PFSK-1 (cell line): ENCODE results near the gene RMI1.

Experiments
- FOXP2 ChIP-seq: optimal IDR thresholded peaks from 2 replicates; pipeline ENCODE3; 2011; ENCODE audit warnings: borderline replicate concordance, control low read depth, inconsistent platforms; ENCODE audit not compliant: insufficient read depth; ENCODE audit errors: extremely low read length, extremely low read depth
- POLR2AphosphoS5 ChIP-seq: IDR thresholded peaks from 2 replicates; pipeline ENCODE4 v1.6.1; 2012; ENCODE audit warnings: low read depth, mild to moderate bottlenecking, control low read depth, low read length, moderate library complexity
- REST ChIP-seq, 2 experiments: IDR thresholded peaks; 2 replicates each; pipeline versions ENCODE4 v1.6.1 to v1.8.0; 2011 to 2012; ENCODE audit warnings: low read depth in 2 of 2, low read length in 2 of 2, control low read depth in 1 of 2, inconsistent platforms in 1 of 2, mild to moderate bottlenecking in 1 of 2, moderate library complexity in 1 of 2; ENCODE audit not compliant: insufficient read depth in 1 of 2
- SIN3A ChIP-seq: IDR thresholded peaks from 2 replicates; pipeline ENCODE4 v1.6.1; 2012; ENCODE audit warnings: mild to moderate bottlenecking, low read length, moderate library complexity, borderline replicate concordance; ENCODE audit not compliant: insufficient read depth
- TAF1 ChIP-seq: IDR thresholded peaks from 2 replicates; pipeline ENCODE4 v1.6.1; 2012; ENCODE audit warnings: low read length, control low read depth, borderline replicate concordance; ENCODE audit not compliant: insufficient read depth

RMI1 gene

GRCh38 chr9:83966209-83966582, 14.4 kb upstream of the RMI1 start:
- TF ChIP-seq FOXP2 (no peak), SIN3A (no peak), POLR2AphosphoS5 (no peak), REST (IDR thresholded peaks at IDR 0.05; ENCODE audit: insufficient read depth in 1 of 2, low read depth in 2 of 2, low read length in 2 of 2) (no peak), TAF1 (no peak)

- TF ChIP-seq REST (IDR thresholded peaks at IDR 0.05; ENCODE audit: insufficient read depth in 1 of 2, low read depth in 2 of 2, low read length in 2 of 2) (no peak), POLR2AphosphoS5 (peak; percentile 18; the same call in 1 of the 2 replicates)
Measured at GRCh38 chr9:83967073-83967472, 13.5 kb upstream of the RMI1 start.

- TF ChIP-seq POLR2AphosphoS5 (no peak), FOXP2 (no peak), SIN3A (no peak), TAF1 (no peak)
Measured at GRCh38 chr9:83969602-83970001, 11.0 kb upstream of the RMI1 start.

- TF ChIP-seq POLR2AphosphoS5 (no peak), FOXP2 (no peak), SIN3A (no peak), REST (IDR thresholded peaks at IDR 0.05; ENCODE audit: insufficient read depth in 1 of 2, low read depth in 2 of 2, low read length in 2 of 2) (no peak), TAF1 (no peak)
Measured at GRCh38 chr9:83971485-83971884, 9.1 kb upstream of the RMI1 start.

GRCh38 chr9:83972286-83972685, 8.3 kb upstream of the RMI1 start:
- TF ChIP-seq REST (IDR thresholded peaks at IDR 0.05; ENCODE audit: insufficient read depth in 1 of 2, low read depth in 2 of 2, low read length in 2 of 2) (no peak), FOXP2 (no peak), POLR2AphosphoS5 (no peak), SIN3A (no peak), TAF1 (no peak)
